ENCODE results near the gene TTC28. TPM values are rescaled to one million over a fixed set of nuclear protein-coding genes. Genes with fewer than 3 reads are reported as not detected.

TTC28 gene
- total RNA-seq, 1 experiment from 2014 or later: 0.12 TPM

DNA sequence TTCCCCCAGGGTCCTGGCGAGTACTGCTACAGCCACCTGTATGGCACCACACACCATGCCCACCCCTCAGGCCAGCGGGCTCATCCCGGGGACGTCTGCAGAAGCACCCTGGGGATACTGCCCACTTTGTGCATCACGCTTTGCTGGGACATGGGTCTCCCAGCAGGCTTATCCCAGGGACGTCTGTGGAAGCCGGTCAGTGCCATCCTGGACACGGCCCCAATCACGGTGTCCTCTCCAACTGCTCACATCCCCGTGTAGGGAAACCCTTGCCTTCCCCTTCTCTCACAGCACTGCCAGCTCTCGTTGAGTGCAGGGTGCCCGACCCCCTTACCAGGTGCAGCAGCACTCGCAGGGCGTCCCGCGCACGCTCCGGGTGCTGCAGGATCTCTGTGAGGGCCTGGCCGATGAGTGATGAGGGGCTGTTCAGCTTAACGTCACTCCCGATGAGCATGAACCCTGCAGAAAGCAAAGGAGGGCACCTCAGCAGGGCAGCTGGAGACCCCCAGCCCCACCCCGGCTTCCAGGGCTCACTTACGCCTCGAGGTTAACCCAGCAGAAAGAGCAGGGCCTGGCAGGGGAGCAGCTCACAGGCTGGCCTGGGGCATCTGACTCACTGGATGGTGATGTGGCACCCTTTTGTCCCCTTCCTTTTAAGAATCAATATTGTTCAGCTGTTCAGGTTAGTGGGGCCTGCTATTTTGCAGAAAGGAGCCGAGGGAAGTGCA is 683.7 kb downstream of the TTC28 start:
- TF ChIP-seq EZH2phosphoT487 (IDR thresholded peaks at IDR 0.05; ENCODE audit: borderline replicate concordance): no peak
- TF ChIP-seq TCF7L2 (IDR thresholded peaks at IDR 0.05; ENCODE audit: borderline replicate concordance, extremely low read depth, insufficient read depth, insufficient read length): no peak
- TF ChIP-seq, protein P1, sequence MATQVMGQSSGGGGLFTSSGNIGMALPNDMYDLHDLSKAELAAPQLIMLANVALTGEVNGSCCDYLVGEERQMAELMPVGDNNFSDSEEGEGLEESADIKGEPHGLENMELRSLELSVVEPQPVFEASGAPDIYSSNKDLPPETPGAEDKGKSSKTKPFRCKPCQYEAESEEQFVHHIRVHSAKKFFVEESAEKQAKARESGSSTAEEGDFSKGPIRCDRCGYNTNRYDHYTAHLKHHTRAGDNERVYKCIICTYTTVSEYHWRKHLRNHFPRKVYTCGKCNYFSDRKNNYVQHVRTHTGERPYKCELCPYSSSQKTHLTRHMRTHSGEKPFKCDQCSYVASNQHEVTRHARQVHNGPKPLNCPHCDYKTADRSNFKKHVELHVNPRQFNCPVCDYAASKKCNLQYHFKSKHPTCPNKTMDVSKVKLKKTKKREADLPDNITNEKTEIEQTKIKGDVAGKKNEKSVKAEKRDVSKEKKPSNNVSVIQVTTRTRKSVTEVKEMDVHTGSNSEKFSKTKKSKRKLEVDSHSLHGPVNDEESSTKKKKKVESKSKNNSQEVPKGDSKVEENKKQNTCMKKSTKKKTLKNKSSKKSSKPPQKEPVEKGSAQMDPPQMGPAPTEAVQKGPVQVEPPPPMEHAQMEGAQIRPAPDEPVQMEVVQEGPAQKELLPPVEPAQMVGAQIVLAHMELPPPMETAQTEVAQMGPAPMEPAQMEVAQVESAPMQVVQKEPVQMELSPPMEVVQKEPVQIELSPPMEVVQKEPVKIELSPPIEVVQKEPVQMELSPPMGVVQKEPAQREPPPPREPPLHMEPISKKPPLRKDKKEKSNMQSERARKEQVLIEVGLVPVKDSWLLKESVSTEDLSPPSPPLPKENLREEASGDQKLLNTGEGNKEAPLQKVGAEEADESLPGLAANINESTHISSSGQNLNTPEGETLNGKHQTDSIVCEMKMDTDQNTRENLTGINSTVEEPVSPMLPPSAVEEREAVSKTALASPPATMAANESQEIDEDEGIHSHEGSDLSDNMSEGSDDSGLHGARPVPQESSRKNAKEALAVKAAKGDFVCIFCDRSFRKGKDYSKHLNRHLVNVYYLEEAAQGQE (IDR thresholded peaks at IDR 0.05; ENCODE audit: low read depth): no peak
- no peak for TF ChIP-seq POLR2AphosphoS5 (IDR thresholded peaks at IDR 0.05; ENCODE audit: low read depth, low read length)
- TF ChIP-seq ELF1 (IDR thresholded peaks at IDR 0.05; ENCODE audit: borderline replicate concordance, low read depth): no peak
- TF ChIP-seq ZNF274 (IDR thresholded peaks at IDR 0.05; ENCODE audit: low read depth, low read length): no peak
- TF ChIP-seq ZFX (IDR thresholded peaks at IDR 0.05): no peak
- TF ChIP-seq, protein P2, sequence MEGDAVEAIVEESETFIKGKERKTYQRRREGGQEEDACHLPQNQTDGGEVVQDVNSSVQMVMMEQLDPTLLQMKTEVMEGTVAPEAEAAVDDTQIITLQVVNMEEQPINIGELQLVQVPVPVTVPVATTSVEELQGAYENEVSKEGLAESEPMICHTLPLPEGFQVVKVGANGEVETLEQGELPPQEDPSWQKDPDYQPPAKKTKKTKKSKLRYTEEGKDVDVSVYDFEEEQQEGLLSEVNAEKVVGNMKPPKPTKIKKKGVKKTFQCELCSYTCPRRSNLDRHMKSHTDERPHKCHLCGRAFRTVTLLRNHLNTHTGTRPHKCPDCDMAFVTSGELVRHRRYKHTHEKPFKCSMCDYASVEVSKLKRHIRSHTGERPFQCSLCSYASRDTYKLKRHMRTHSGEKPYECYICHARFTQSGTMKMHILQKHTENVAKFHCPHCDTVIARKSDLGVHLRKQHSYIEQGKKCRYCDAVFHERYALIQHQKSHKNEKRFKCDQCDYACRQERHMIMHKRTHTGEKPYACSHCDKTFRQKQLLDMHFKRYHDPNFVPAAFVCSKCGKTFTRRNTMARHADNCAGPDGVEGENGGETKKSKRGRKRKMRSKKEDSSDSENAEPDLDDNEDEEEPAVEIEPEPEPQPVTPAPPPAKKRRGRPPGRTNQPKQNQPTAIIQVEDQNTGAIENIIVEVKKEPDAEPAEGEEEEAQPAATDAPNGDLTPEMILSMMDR (IDR thresholded peaks at IDR 0.05 in 2 of 3, conservative IDR thresholded peaks at IDR 0.05 in 1 of 3; ENCODE audit: borderline replicate concordance in 1 of 3, insufficient read depth in 1 of 3, low read depth in 2 of 3, low read length in 2 of 3): no peak
- TF ChIP-seq, protein P3, sequence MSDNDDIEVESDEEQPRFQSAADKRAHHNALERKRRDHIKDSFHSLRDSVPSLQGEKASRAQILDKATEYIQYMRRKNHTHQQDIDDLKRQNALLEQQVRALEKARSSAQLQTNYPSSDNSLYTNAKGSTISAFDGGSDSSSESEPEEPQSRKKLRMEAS (IDR thresholded peaks at IDR 0.05): no peak
- TF ChIP-seq FOSL1 (IDR thresholded peaks at IDR 0.05; ENCODE audit: low read depth): no peak
- TF ChIP-seq, protein P4, sequence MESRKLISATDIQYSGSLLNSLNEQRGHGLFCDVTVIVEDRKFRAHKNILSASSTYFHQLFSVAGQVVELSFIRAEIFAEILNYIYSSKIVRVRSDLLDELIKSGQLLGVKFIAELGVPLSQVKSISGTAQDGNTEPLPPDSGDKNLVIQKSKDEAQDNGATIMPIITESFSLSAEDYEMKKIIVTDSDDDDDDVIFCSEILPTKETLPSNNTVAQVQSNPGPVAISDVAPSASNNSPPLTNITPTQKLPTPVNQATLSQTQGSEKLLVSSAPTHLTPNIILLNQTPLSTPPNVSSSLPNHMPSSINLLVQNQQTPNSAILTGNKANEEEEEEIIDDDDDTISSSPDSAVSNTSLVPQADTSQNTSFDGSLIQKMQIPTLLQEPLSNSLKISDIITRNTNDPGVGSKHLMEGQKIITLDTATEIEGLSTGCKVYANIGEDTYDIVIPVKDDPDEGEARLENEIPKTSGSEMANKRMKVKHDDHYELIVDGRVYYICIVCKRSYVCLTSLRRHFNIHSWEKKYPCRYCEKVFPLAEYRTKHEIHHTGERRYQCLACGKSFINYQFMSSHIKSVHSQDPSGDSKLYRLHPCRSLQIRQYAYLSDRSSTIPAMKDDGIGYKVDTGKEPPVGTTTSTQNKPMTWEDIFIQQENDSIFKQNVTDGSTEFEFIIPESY (IDR thresholded peaks at IDR 0.05; ENCODE audit: extremely low read depth, insufficient replicate concordance, low read length): no peak
- no peak for TF ChIP-seq RAD21 (IDR thresholded peaks at IDR 0.05; ENCODE audit: low read depth)
- TF ChIP-seq SRF (IDR thresholded peaks at IDR 0.05; ENCODE audit: low read depth): no peak
- TF ChIP-seq CEBPB (IDR thresholded peaks at IDR 0.05; ENCODE audit: low read depth): no peak
- TF ChIP-seq, protein P5, sequence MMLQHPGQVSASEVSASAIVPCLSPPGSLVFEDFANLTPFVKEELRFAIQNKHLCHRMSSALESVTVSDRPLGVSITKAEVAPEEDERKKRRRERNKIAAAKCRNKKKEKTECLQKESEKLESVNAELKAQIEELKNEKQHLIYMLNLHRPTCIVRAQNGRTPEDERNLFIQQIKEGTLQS (IDR thresholded peaks at IDR 0.05): no peak
- TF ChIP-seq YY1 (IDR thresholded peaks at IDR 0.05; ENCODE audit: extremely low read depth, insufficient replicate concordance, low read depth, low read length): no peak
- no peak for TF ChIP-seq CBX3 (IDR thresholded peaks at IDR 0.05; ENCODE audit: low read depth)
- no peak for TF ChIP-seq SIN3A (IDR thresholded peaks at IDR 0.05; ENCODE audit: low read depth)
- H3K9ac ChIP-seq (ENCODE audit: low read length): no peak overlapping the region
- H3K4me1 ChIP-seq (ENCODE audit: control insufficient read depth in 1 of 2, insufficient read depth in 2 of 2, low read length in 2 of 2): no peaks in the 10 kb centered on the region; a peak in 1 of 4 replicates
- H3K9me2 ChIP-seq (ENCODE audit: insufficient read depth): no peaks in the 10 kb centered on the region
- ChIA-PET POLR2A (interaction anchor here (0.5 kb wide), 1 partner anchor 749 kb away, joined by 3 read pairs; no protein-coding TSS in a partner anchor), RAD21 (ENCODE audit: low non-redundant PET in 1 of 2, low total read pairs in 2 of 2, uncharacterized antibody in 2 of 2, unreplicated experiment in 2 of 2) (no interaction called here), CTCF (no interaction called here)
- no peaks in the 10 kb centered on the region for H3K9me3 ChIP-seq (ENCODE audit: control insufficient read depth in 1 of 2, insufficient read depth in 1 of 2, low read depth in 1 of 2, low read length in 2 of 2)
- DNase-seq (ENCODE audit: low read depth, low spot score) (no peak), ATAC-seq (no peak)
- H3K27me3 ChIP-seq (ENCODE audit: insufficient read depth, low read length): no peaks in the 10 kb centered on the region
- no peaks in the 10 kb centered on the region for H3K79me2 ChIP-seq (ENCODE audit: insufficient read depth, low read length)
- H2AFZ ChIP-seq (ENCODE audit: low read depth, low read length, poor library complexity, severe bottlenecking): no peak overlapping the region
- BruUV-seq (replicated peaks): no TSS peak
- no peak overlapping the region for H3K27ac ChIP-seq (ENCODE audit: low read depth, low read length)
- no peaks in the 10 kb centered on the region for H3K36me3 ChIP-seq (ENCODE audit: control insufficient read depth in 1 of 2, insufficient read depth in 2 of 2, low read length in 2 of 2)
- H4K20me1 ChIP-seq (ENCODE audit: insufficient read depth): no peaks in the 10 kb centered on the region
- intact Hi-C loops (cut with micrococcal nuclease): no loop called here
- no peak overlapping the region for H3K4me2 ChIP-seq (ENCODE audit: low read length)
- no peak overlapping the region for H3K4me3 ChIP-seq (replicated peaks in 1 of 2; ENCODE audit: low read depth in 1 of 2, low read length in 2 of 2)
